GM21786 (cell line): ENCODE data around the gene CSMD2.

Experiments
- ATAC-seq: cut with Tn5 transposase; IDR thresholded peaks from one replicate; pipeline ENCODE4 v1.9.1; 2021; ENCODE audit not compliant: unreplicated experiment

Gene CSMD2

DNA sequence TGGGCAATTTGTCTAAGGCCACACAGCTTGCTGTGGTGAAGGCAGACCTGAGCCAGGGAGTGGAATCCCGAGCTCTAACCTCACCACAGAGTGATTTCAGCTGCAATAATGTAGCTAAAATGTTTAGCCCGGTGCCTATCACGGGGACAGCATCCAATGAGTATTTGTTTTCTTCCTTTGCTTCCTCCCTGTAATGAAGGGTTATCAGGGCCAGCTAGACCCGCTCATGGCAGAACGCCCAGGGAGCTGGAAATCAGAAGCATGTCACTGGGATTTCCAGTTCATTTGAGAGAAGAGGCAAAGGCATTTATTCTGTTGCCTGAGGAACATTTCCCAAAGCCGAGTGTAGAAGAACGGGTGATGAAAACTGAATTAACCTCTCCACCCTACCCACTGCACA is 509.5 kb downstream of the CSMD2 start:
- ATAC-seq, result no peak

DNA sequence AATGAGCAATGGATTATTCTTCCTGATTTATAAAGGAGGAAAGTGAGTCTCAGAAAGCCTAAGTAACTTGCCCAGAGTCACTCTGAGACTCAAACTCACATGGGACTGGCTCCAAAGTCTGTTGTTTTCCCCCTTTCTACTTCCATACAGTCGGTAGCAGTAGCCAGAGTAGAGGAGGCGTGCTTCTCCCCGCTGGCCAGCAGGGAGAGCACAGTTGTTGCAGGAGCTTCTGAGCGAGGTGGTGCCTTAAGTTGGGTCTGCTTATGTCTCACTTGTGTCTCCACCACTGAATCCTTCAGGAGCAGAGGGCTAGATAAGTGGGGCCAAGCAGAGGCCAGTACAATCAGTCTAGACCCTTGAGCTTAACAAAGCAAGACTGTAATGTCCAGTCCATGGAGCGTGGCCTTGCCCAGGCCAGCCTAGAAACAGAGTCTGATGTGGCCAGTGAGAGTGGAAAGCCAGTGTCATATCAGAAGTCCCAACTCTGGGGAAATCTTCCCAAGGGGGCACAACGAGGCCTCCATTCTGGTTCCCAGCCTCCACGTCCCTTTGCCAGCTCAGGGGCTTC is 510.7 kb downstream of the CSMD2 start:
- no peak for ATAC-seq

DNA sequence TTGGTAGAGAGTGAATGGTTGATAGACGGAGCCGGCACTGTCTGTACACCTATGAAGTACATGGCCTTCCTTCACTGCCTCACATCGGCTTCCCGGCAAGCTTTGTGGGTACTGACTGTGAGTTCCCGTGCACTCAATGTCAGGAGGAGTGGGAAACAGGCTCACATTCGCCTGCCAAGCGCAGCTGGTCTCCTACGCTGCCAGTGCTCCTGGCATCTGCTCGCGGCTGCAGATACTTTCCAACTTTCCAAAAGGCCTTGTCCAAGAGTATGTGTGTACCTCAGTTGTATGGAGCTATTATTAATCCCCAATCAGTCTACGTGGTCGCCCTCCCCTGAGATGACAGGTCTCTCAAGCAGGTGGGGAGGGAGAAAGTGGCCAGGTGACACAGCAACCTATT is 511.8 kb downstream of the CSMD2 start:
- no peak for ATAC-seq

DNA sequence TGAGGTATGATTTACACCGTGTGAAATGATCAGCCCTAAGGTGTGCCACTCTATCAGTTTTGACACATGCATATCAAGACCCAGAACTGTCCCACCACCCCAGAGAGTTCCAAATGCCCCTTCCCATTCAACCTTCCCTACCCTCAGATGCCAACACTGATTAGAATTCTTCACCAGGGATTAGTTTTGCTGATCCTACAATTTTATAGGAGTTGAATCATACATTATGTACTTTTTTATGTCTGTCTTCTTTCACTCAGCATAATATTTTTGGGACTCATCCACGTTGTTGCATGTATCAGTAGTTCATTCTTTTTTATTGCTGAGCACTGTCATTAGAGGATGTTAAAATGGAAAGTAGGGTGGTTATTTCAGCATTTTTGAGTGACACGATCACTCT is 514.3 kb downstream of the CSMD2 start:
- no peak for ATAC-seq

DNA sequence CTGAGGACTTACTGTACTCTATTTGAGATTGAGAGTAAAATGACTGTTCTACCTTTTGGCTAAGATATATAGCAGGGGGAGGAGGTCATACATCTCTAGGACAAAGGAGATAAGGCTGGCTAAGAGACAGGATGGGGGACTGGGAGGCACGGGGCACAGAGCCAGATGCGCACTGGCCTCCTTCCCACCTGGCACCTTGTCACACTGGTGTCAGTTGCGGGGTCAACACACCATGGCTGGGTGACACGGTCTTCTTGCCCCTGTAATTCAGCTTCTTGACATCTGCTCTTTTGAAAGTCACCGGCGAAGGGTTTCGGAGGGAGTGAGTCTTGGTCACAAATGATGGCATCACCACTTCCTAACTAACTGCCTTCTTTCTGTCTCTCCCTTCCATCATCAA is 515.3 kb downstream of the CSMD2 start:
- no peak for ATAC-seq

DNA sequence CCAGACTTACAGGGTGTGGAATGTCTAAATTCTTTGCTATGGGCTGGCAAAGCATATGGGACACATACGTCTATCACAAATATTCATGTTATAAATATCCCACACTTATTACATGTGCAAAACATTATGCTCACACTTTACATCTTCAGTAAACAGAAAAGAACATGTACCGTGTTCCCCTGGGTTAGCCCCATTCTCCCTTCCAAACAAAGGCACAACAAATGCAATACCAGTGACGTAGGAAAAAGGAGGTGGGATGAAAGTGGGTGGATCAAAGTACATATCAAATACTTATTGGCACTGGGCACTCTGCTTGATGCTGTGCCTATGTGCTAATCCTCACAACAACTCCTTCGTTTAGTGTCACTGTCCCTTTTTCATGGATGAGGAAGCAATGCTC is 521.8 kb downstream of the CSMD2 start:
- ATAC-seq, result no peak

DNA sequence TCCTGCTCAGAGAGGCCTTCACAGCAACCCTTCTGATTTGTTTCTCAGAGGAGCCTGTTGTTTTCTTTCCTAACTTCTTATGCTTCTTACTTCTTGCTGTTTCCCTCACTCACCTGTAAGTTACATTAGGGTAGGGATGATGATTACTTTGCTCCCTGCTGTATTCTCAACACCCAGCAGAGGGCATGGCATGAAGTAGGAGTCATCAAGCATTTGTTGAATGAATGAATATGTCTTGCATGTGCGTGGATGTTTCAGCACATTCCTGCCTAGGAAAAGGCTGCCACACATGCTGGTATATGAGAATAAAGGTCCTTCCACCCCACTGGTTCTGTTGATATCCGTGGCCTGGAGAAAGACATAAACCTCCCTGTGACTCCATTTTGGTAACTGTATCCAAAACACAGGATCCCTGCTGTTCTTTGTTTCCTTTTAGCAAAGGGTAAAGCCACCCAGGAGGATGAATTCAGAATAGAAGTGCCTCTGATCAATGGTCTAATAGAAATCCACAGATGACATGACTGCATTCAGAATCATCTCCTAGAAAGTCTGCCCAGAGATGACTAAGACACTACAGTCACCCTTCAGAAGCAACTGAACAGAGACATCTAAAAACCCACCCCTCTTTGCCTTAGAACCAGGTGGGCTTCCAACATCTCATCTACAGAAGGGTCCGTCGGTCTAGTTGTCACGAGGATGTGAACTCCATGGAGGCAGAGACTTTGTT is 523.8 kb downstream of the CSMD2 start:
- no peak for ATAC-seq

DNA sequence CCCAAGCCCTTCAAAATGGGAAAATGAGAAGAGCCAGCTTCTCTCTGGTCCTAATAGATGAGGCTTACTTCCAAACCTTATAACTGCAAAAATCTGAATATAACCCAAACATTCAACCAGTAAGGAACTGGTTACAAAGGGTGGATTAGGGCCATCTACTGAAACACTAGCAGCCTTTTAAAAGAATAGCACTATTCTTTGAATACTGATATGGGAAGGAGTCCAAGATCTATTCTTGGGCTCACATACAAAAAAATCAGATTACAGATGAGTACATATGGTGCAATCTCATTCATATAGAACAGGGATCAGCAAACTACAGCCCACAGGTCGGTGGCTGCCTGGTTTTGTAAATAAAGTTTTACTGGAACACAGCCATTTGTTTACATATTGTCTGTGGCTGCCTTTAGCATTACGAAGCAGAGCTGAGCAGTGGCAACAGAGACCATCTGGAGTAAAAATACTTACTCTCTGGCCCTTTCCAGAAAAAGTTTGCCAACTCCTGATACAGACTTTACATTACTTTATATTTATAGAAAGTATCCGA is 524.8 kb downstream of the CSMD2 start:
- ATAC-seq, result no peak

DNA sequence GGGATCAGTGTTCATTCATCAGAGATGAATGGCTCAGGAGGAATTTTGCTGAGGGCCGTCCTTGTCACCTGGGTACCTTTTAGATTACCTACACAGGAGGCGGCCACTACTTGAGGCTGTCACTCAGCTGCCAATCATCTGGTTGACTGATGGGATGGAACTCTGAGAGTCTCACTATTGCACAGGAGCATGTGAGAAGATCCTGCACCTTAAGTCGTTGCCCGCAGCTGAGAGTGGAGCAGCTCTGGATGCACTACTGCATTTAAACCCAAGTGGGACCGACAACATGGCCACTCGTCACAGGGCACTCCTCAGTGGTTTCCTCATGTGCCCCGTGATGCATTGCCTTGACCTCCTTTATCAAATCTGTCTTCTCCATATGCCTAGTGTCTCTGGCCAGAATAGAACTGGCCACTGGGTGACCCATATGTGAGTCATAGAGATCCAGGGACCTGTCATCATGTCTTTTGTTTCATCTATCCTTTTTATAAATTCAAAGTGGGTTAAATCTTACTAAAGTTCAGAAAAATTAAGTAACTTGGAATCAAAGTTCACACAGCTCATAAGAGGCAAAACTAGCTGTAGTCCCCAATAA is 527.1 kb downstream of the CSMD2 start:
- ATAC-seq, result no peak

DNA sequence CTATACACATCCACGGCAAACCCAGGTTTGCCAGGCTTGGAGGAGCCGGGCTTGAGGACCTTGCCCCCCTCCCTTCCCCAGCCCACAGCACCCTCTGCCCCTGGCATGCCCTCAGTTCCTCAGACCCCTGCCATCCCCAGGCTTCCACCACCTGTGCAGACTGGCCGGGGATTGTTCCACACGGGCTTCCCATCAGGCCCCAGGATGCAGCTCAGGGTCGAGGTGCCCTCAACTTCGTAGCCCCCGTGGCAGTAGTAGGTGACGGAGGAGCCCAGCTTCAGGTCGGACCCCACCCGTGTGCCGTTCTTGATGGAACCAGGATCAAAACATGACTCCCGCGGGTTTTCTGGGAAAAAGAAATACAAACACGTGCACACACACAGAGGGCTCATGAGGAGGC is 528.8 kb downstream of the CSMD2 start:
- ATAC-seq, result no peak

DNA sequence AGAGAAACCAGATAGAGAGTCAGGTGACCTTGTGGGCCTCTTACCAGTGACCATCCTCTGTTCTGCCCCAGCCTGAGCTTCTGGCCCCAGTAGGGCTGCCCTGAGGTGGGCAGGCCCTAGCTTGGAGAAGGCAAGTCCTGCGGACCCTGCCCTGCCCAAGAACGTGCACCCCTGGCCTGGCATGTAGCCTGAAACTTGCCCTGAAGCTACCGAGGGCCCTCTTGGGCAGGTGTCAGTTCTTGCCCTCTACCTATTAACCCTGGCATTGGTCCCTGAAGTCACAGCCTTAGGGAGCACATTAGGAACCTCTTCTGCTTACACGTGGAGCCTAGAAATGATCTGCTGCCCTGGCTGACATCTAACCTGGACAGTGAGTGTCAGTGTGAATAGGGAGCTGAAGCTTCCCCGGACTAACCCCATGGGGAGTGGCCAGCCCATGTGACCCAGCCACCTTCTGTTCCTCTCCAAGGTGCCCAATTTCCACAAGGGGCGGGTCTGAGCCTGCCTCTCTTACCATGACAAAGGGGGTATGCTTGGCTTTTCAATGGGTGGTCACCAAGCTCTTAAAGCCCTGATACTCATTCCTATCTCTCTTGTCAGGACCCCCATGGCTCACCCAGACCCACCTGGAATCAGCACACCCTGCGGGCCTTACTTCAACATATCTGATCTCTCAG is 529.6 kb downstream of the CSMD2 start:
- no peak for ATAC-seq

DNA sequence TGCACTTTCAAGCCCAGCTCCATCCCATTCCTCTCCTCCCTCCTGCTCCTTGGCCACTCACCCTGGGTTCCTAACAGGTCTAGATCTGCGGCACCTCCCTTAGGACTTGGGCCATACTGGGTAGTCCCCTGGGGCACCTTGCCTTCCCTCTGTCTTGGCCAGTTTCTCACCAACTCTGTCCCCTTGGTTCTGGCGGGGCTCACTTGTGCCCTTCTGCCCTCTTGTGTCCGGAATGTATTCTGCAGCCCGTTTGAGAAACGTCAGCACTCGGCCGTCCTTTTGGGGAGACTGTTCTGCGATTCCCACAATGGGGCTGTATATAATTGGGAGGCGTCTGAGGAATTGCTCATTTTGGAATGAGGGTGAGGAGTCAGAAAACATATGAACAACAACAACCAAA is 530.2 kb downstream of the CSMD2 start:
- no peak for ATAC-seq

DNA sequence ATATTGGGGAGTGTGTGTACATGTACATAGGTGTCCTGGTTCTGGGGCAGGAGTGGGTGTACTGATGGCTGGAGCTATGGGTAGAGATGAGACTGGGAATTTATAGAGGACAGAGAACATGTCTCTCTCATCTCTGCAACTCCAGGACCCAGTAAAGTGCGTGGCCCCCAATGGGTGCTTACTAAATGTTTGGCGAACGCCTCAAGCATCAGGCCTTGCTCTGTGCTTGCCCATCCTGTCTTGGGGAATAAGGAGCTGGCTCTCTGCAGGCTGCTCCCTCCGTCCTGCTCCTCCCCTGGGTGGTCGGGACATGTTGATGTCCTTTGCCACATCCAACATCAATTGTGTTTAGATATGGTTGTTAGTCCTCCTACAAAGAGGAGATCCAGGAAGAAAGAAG is 530.9 kb downstream of the CSMD2 start:
- no peak for ATAC-seq

DNA sequence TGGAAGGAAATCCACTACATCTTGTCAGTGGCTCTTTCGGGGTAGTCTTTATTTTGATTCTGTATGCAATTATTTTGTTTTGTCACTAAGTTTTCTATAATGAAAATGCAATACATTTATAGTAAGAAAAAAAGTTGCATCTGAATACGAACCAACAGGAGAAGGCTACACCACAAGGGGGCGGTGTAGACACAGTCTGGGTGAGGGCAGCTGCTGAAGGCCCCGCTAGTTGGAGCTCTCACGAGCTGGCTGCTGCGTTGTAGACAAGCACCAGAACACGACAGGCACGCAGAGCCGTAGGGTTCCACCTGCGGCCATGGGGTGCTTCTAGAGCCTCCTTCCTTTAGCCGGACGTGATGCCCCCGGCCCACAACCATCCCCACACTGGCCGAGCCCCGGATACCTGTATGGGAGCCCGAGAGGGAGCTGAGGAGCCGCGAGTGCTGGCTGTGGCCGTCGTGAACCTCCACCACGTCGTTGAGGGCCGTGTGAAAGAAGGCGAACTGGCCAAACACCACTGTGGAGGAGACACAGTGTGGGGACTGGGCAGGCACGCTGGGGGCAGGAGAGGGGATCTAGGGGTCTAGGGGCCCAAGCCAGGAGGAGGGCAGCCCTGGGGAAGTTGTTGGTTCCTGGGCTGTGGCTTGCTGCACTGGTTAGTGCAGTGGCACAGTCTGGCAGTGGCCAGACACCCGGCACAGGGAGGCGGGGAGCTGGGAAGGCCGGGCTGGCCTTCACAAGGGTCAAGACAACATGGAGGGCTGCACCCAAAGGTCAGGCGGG is 531.8 kb downstream of the CSMD2 start:
- ATAC-seq, result no peak

DNA sequence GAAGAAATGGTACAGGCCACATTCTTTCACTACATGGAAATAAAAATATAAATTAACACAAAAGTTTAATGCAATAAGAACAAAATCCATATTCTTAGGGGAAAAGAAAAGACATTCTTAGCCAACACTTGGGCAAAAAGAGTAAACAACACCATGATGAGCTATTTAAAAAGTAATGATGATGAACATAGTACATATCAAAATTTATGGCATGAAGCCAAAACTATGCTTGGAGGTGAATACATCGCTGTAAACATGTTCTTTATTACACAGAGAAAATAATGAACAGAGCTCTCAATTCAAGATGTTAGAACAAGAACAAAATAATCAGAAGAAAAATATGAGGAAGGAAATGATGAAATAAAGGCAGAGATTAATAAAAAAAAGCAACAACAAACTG is 534.3 kb downstream of the CSMD2 start:
- ATAC-seq, result no peak

DNA sequence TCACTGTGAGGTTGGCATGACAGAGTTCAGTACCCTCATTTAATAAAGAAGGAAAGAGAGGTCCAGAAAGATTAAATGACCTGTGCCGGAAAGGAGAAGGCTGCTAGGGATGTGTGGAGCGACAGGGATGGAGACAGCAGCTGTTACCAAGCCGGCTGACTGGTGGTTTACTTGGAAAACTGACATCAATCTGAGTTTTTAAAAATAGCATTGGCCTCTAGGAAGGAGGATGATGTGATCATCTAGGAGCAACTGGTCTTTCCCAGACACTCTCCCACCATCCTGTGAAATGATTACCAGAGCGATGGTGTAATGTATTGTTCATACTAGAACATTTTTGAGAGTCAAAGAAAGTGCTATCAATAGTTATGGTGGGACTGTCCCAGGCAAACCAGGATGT is 538.2 kb downstream of the CSMD2 start:
- ATAC-seq, result no peak

DNA sequence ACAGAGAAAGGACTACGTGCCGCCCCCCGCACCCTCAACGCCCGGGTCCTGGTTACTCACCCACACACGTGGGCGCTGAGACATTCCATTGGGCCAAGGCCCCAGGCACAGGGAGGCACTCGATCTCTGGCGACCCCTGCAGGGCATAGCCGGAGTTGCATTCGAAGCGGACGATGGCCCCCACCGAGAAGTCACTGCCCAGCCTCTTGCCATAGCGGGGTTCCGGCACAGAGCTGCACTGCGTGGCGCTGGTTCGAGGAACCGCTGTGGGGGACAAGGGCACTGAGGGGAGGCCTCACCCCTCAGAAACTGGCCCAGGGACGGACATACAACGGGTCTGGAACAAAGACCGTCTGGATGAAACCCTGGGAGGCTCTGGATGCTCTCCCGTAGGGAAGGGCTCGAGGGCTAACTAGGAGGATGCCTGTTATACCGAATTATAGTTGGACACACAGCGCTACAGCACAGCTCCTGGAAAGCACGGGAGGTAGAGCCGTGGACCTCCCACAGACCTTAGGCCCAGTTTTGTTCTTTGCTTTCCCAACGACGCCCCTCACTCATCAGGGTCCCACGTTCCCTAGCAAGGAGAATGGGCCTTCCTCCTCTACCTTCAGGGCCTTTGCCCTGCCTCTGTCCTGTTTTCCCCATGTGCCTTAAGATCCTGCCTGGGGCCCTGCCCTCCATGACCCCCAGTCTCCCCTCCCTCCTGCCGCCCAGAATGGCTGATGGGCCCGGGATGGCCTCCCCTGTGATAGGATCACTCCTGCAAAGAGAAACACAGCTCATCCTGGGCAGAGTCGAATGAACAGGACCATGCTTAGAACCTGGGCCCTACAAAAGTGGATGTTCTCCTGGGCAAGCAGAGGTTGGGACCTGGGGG is 539.8 kb downstream of the CSMD2 start:
- no peak for ATAC-seq

DNA sequence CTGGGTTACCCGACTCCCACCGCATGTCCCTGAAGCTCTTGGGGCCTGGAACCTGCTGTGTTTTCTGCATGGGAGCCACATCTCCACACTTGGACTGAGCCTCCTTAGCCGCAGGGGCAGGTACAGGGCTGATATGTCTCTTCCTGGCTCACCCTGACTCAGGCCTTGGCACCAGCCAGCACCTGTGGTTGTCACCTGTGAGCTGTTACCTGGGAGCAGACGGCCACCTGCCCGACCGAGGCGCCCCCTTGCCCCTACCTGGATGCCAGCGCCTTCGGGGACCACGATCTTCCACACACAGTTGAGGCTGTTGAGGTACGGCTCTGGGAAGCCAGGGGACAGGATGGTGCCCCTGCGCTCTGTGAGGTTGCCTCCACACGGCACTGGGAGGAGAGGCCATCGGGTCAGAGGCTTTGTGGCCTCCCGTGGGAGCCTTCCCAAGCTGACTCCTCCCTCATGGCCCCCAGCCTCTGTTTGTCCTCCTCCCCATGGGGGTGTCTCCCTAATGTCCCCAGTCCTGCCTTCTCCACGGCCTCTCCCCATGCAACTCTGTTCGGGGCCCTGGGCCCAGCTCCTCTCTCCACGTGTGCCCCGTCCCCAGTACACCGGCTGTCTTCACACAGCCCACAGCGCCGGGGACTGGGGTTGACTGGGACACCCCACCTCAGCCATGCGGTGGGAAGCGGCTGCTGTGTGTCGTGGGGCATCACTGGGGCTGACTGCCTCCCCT is 540.6 kb downstream of the CSMD2 start:
- no peak for ATAC-seq

DNA sequence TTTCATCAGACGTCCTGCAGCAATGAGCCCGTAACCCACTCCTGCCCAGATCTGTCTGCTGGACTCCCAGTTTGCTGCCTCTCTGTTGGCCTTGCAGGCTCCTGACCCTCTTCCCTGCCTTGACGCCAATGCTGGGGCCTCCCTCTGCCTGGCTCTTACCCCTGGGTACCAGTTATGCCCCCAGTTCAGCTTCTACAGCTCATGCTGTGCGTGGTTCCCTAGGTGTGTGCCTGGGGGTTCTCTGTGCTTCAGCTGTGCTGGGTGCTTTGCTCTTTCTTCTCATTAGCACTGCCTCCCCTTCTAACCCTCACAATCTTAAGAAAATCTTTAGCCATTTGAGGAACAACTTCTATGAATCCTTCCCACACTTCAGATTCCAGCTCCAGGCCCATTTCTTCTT is 541.2 kb downstream of the CSMD2 start:
- no peak for ATAC-seq
